ENCODE measurements around the gene THUMPD3. TPM values are rescaled to one million over a fixed set of nuclear protein-coding genes. Genes with fewer than 3 reads are reported as not detected.

Gene THUMPD3
- total RNA-seq, 1 experiment from 2014 or later, result 44.0 TPM

GRCh38 chr3:9415485-9416138 is 52.8 kb downstream of the THUMPD3 start:
- no peak for DNase-seq (ENCODE audit: low spot score)

- no peak for DNase-seq (ENCODE audit: low spot score)
Measured at GRCh38 chr3:9416139-9416780, 53.4 kb downstream of the THUMPD3 start.

- peak; percentile 37 for DNase-seq (ENCODE audit: low spot score)
Measured at GRCh38 chr3:9420850-9421549, 58.1 kb downstream of the THUMPD3 start.

- peak; percentile 93 for DNase-seq (ENCODE audit: low spot score)
Measured at GRCh38 chr3:9422712-9423424, 60.0 kb downstream of the THUMPD3 start.

GRCh38 chr3:9428411-9428810 is 65.6 kb downstream of the THUMPD3 start:
- DNase-seq (ENCODE audit: low spot score), result no peak

- DNase-seq (ENCODE audit: low spot score), result no peak
Measured at GRCh38 chr3:9430733-9431132, 67.9 kb downstream of the THUMPD3 start.

GRCh38 chr3:9433627-9434521 is 71.0 kb downstream of the THUMPD3 start:
- no peak for DNase-seq (ENCODE audit: low spot score)

GRCh38 chr3:9435316-9435715 is 72.5 kb downstream of the THUMPD3 start:
- DNase-seq (ENCODE audit: low spot score), result no peak

Other genes with a start within 250 kb of the THUMPD3 start
- gene SRGAP3, start 113.4 kb upstream of the THUMPD3 start, total RNA-seq (2014; rRNA removed; shearing (Covaris generic)), result 1.5 and 1.8 TPM in 2 replicates
- 36.3 and 43.1 TPM in 2 replicates for gene SETD5, start 34.6 kb downstream of the THUMPD3 start, total RNA-seq (2014; rRNA removed; shearing (Covaris generic))
- 0.02 TPM in 1 of 2 replicates, not detected in the other for gene LHFPL4, start 190.8 kb downstream of the THUMPD3 start, total RNA-seq (2014; rRNA removed; shearing (Covaris generic))